Subcutaneous abdominal adipose tissue (tissue), 5 donors: ENCODE measurements around the gene CSNK1A1L.

Experiments
- H3K27ac ChIP-seq: one replicate; pipeline ENCODE4 v1.7.0; 2013; ENCODE audit warnings: low read depth, mild to moderate bottlenecking, inconsistent platforms, low read length, moderate library complexity
- H3K27me3 ChIP-seq, 5 donors: one replicate each; pipeline ENCODE4 v1.7.0; 2013; ENCODE audit warnings: low read length in 5 of 5, inconsistent platforms in 1 of 5; ENCODE audit not compliant: control insufficient read depth in 5 of 5, insufficient read depth in 4 of 5
- H3K36me3 ChIP-seq, 5 donors: one replicate each; pipeline ENCODE4 v1.7.0; 2013; ENCODE audit warnings: low read length in 5 of 5; ENCODE audit not compliant: control insufficient read depth in 5 of 5, insufficient read depth in 5 of 5
- H3K4me1 ChIP-seq, 5 donors: one replicate each; pipeline ENCODE4 v1.7.0; 2013; ENCODE audit warnings: low read length in 5 of 5, mild to moderate bottlenecking in 3 of 5, moderate library complexity in 1 of 5; ENCODE audit not compliant: control insufficient read depth in 5 of 5, insufficient read depth in 5 of 5
- H3K4me3 ChIP-seq, 5 donors: one replicate each; pipeline ENCODE4 v1.7.0; 2013; ENCODE audit warnings: low read length in 5 of 5, low read depth in 1 of 5
- H3K9ac ChIP-seq, 5 donors: one replicate each; pipeline ENCODE4 v1.7.0; 2013; ENCODE audit warnings: low read length in 5 of 5, mild to moderate bottlenecking in 4 of 5, moderate library complexity in 3 of 5
- H3K9me3 ChIP-seq, 5 donors: one replicate each; pipeline ENCODE4 v1.7.0; 2013; ENCODE audit warnings: low read length in 5 of 5; ENCODE audit not compliant: control insufficient read depth in 5 of 5
- donor health status: healthy.
- donor health status: healthy.
- donor health status: healthy.
- donor health status: healthy.
- donor health status: healthy.

CSNK1A1L gene

DNA sequence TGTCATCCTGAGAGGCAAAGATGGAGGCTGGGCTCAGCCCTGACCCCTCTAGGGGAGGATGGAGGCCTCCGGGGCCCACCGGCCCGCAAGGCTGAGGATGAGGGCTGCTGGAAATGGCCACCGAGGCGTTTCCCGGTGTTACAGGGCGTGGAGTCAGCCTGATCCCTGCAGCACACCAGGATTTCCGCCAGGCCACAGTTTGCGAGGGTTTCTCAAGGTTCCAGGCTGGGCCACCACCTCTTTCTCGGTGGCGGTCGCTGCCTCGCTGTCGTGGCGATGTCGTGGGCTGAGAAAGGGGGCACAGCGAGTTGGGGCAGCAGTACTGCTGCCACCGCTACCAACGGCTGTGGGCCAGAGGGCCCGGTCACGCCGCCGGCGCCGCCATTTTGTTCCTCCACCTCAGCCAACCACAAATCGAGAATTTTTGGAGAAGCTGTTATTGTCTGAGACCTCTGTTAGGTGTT lies at the start of gene CSNK1A1L:
Gene CSNK1A1L, minus strand, starts transcription at position 414 of the 464 bp plus-strand sequence. Its CDS starts 408 bp downstream, at position 6.
- no peaks in the 10 kb centered on the region for H3K27me3 ChIP-seq
- H3K9ac ChIP-seq, result no peak within 1 kb of the TSS
- no peak within 1 kb of the TSS for H3K4me3 ChIP-seq
- no peaks in the 10 kb centered on the region for H3K36me3 ChIP-seq
- H3K27ac ChIP-seq, result no peak within 1 kb of the TSS
- H3K4me1 ChIP-seq, result peaks cover 0 to 9% (median 0%) of the 10 kb centered on the region in 5 donors
- H3K9me3 ChIP-seq, result no peaks in the 10 kb centered on the region

DNA sequence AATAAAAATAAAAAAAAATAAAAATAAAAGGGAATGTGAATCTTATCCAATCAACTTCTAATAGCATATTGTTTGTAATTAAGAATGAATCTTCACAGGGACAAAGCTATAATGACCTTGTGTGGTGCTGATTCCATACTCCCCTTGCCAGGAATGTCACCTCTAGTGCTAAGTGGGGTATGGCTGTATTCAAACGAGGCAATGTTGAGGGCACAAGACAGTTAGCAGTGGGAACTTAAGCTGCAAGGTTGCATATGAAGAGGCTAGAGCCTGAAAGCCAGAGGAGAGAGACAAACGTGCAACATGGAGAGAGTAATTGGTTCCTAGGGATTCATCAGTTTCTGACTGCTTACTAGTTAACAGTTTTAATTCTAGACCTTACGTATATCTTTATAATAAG lies 43.9 kb upstream of the CSNK1A1L start:
- H3K27me3 ChIP-seq, result no peaks in the 10 kb centered on the region

DNA sequence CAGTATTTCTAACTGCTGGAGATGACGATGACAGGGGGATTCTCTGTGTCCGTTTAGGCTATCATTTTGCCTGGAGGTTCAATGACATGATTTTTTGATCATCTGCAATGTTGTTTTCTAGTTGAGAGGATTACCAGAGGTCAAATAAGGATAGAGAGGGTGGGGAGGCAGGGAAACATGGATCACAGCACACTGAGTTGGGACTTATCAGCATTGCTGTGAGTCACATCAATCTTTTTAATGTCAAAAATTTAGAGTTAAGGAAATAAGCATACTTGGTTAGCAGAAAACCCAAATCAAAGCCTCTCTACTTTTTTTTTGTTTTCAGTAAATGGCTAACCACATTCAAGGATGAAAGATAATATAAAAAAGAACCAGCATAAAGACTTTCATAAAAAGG lies 43.0 kb upstream of the CSNK1A1L start:
- Histone ChIP-seq H3K36me3 (no peaks in the 10 kb centered on the region), H3K9me3 (peaks cover 0 to 3% (median 0%) of the 10 kb centered on the region in 5 donors), H3K27ac (no peak overlapping the region), H3K4me3 (no peak overlapping the region), H3K4me1 (peaks cover 0 to 4% (median 0%) of the 10 kb centered on the region in 5 donors), H3K9ac (no peak overlapping the region), H3K27me3 (no peaks in the 10 kb centered on the region)

More for the DNA sequence above, 43.9 kb upstream of the CSNK1A1L start:
- Histone ChIP-seq H3K9ac (no peak overlapping the region), H3K4me1 (peaks cover 0 to 4% (median 0%) of the 10 kb centered on the region in 5 donors), H3K9me3 (peaks cover 0 to 3% (median 0%) of the 10 kb centered on the region in 5 donors), H3K27ac (no peak overlapping the region), H3K4me3 (no peak overlapping the region), H3K36me3 (no peaks in the 10 kb centered on the region)

DNA sequence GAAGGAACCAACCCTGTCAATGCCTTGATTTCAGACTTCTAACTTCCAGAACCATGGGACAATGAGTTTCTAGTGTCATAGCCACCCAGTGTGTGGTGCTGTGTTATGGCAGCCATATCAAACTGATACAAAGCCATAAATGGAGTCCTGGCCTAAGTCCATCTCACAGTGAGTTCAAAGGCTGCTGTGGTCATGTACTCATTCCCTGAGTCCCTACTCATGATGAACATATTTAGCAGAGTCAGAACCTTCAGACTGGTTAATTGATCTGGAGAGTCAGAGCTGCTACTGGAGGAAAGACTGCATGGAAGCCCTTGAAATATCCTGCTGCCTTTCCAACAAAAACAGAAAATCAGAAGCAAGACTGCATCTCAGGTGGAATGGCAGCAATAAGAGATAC lies 39.2 kb upstream of the CSNK1A1L start:
- Histone ChIP-seq H3K27ac (no peak overlapping the region), H3K9me3 (peaks cover 0 to 3% (median 0%) of the 10 kb centered on the region in 5 donors), H3K27me3 (no peaks in the 10 kb centered on the region), H3K9ac (no peak overlapping the region), H3K4me3 (no peak overlapping the region), H3K36me3 (no peaks in the 10 kb centered on the region), H3K4me1 (peaks cover 0 to 4% (median under 1%) of the 10 kb centered on the region in 5 donors)

DNA sequence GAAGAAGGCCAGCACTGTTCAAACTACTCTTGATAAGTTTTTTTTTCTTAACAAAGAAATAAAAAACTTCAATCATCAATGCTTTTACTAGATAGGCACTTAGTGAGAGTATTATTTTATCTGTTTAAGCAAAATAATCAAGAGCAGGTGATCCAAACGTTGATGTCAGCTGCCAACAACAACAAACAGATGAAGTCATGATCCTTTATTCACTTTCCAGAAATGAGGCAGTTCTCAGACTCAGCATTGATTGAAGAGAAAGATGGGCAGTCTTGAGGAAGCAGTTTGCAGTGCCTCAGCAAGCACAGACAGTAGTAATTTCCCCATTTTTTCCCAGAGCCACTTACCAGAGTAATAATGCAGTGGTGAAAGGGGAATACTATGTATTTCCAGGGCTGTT lies 38.4 kb upstream of the CSNK1A1L start:
- no peak overlapping the region for H3K4me3 ChIP-seq
- H3K9me3 ChIP-seq, result peaks cover 0 to 3% (median 0%) of the 10 kb centered on the region in 5 donors
- H3K9ac ChIP-seq, result no peak overlapping the region
- H3K4me1 ChIP-seq, result peaks cover 0 to 10% (median 4%) of the 10 kb centered on the region in 5 donors
- H3K27me3 ChIP-seq, result no peaks in the 10 kb centered on the region
- H3K27ac ChIP-seq, result no peak overlapping the region
- H3K36me3 ChIP-seq, result no peaks in the 10 kb centered on the region

DNA sequence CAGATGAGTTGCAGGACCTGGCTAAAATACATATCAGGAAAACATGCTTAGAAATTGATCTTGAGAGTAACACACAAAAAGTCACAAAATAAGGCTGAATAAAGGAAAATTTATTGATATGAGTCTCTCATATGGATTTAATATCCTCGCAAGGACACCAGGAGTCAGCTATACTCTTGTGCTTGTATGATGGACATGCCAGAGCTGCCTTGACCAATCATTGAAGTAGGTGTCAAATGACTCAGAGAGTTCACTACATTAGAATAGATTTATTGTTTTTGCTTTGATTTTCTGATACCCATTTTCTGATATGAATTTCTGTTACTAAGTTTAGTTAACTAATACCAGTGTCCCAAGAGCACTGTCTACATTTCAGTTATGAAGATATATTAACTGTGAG lies 37.4 kb upstream of the CSNK1A1L start:
- H3K27me3 ChIP-seq, result no peaks in the 10 kb centered on the region
- H3K9ac ChIP-seq, result no peak overlapping the region
- no peaks in the 10 kb centered on the region for H3K36me3 ChIP-seq
- H3K4me3 ChIP-seq, result no peak overlapping the region
- peaks cover 0 to 3% (median 0%) of the 10 kb centered on the region in 5 donors for H3K9me3 ChIP-seq
- peaks cover 0 to 13% (median 8%) of the 10 kb centered on the region in 5 donors for H3K4me1 ChIP-seq
- no peak overlapping the region for H3K27ac ChIP-seq

DNA sequence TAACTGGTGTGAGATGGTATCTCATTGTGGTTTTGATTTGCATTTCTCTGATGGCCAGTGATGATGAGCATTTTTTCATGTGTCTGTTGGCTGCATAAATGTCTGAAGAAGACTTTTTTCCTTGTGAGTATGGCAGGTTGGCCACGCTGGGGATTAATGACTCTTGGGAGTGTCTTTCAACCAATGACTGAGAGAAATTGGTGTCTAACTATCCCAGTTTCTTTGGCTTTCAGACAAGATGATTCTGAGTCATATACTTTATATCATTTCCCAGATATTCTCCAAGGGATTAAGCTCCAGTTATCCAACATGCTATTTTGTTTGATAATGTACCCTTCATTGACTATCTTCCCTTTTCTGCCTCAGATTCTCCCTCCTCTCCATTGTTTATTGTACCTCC lies 35.5 kb upstream of the CSNK1A1L start:
- no peak overlapping the region for H3K9ac ChIP-seq

DNA sequence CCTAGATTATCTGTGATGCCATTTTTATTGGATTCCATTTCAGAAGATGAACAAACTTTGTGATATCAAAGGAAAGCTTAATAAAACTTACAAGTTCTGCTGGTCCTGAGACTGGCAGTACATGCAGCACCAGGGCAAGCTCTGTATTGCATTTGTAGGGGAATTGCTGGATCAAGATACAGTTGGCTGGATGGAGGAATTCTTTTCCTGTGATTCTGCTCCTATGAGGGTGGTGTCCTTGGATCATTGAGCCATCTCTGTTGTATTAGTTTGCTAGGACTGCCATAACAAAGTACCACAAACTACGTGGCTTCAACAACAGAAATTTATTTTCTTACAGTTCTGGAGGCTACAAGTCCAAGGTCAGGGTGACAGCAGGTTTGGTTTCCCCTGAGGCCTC lies 33.9 kb upstream of the CSNK1A1L start:
- no peaks in the 10 kb centered on the region for H3K27me3 ChIP-seq
- peaks cover 1 to 43% (median 24%) of the 10 kb centered on the region in 5 donors for H3K4me1 ChIP-seq
- H3K27ac ChIP-seq, result peak overlapping the region; percentile 43
- no peaks in the 10 kb centered on the region for H3K9me3 ChIP-seq
- H3K36me3 ChIP-seq, result no peaks in the 10 kb centered on the region
- H3K4me3 ChIP-seq, result no peak overlapping the region
- no peak overlapping the region for H3K9ac ChIP-seq

More for the DNA sequence above, 35.5 kb upstream of the CSNK1A1L start:
- H3K9me3 ChIP-seq, result no peaks in the 10 kb centered on the region
- H3K27me3 ChIP-seq, result no peaks in the 10 kb centered on the region
- no peaks in the 10 kb centered on the region for H3K36me3 ChIP-seq
- H3K27ac ChIP-seq, result no peak overlapping the region
- H3K4me3 ChIP-seq, result no peak overlapping the region
- peaks cover 0 to 30% (median 17%) of the 10 kb centered on the region in 5 donors for H3K4me1 ChIP-seq

DNA sequence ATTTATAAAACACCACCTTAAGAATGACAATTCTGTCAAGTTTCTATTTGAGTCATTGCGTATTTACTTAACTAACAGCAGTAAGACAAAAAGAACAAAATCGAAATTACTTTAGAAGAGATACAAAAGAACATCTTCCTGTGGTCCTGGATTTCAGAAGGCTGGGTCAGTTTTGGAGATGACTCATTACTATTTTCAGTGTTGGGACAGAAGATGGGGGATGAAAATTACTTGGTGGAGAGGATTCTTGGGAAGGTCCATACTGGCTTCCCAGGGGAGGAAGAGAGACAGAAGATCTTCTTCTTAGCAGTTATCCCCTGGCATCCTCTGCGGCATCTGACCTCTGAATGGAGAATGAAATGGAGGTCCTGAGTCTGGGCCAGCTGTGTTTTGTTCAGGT lies 33.5 kb upstream of the CSNK1A1L start:
- H3K36me3 ChIP-seq, result no peaks in the 10 kb centered on the region
- H3K9ac ChIP-seq, result no peak overlapping the region
- no peaks in the 10 kb centered on the region for H3K27me3 ChIP-seq
- no peaks in the 10 kb centered on the region for H3K9me3 ChIP-seq
- peak overlapping the region; percentile 27 for H3K27ac ChIP-seq
- H3K4me3 ChIP-seq, result no peak overlapping the region
- peaks cover 1 to 47% (median 24%) of the 10 kb centered on the region in 5 donors for H3K4me1 ChIP-seq

DNA sequence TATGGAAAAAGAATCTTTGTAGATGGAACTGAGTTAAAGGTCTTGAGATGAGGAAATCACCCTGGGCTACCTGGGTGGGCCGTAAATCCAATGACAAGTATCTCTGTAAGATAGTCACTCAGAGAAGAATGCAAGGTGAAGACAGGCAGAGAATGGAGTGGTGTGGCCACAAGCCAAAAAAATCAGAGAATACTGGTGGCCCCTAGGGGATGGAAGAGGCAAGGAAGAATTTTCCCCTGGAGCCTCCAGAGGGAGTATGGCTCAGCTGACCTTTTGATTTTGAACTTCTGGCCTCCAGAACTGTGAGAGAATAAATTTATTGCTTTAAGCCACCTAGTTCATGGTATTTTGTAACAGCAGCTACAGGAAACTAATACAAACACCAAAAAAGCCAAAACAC lies 32.7 kb upstream of the CSNK1A1L start:
- Histone ChIP-seq H3K9me3 (no peaks in the 10 kb centered on the region), H3K27ac (peak overlapping the region; percentile 4), H3K36me3 (no peaks in the 10 kb centered on the region), H3K4me3 (no peak overlapping the region), H3K27me3 (no peaks in the 10 kb centered on the region), H3K9ac (no peak overlapping the region), H3K4me1 (peaks cover 1 to 49% (median 24%) of the 10 kb centered on the region in 5 donors)
